ENCODE data around the gene ADD1. TPM values are rescaled to one million over a fixed set of nuclear protein-coding genes. Genes with fewer than 3 reads are reported as not detected.

ADD1 gene
- total RNA-seq, 1 donor from 2014 or later = 161 TPM

GRCh38 chr4:2834001-2834921 is 9.4 kb upstream of the ADD1 start:
- no peak for DNase-seq (ENCODE audit: low read depth, low spot score)

- no peak for DNase-seq (ENCODE audit: low read depth, low spot score)
Observed at GRCh38 chr4:2835978-2836377, 7.7 kb upstream of the ADD1 start.

GRCh38 chr4:2836391-2836859 is 7.2 kb upstream of the ADD1 start:
- no peak for DNase-seq (ENCODE audit: low read depth, low spot score)

- no peak for DNase-seq (ENCODE audit: low read depth, low spot score)
Observed at GRCh38 chr4:2837110-2837903, 6.3 kb upstream of the ADD1 start.

- no peak for DNase-seq (ENCODE audit: low read depth, low spot score)
Observed at GRCh38 chr4:2837904-2838496, 5.6 kb upstream of the ADD1 start.

GRCh38 chr4:2839060-2839459 is 4.6 kb upstream of the ADD1 start:
- DNase-seq (ENCODE audit: low read depth, low spot score) = no peak

- no peak for DNase-seq (ENCODE audit: low read depth, low spot score)
Observed at GRCh38 chr4:2842687-2843262, 869 bp upstream of the ADD1 start.

GRCh38 chr4:2843941-2844584 is 419 bp downstream of the ADD1 start:
- DNase-seq (ENCODE audit: low read depth, low spot score) = no peak

GRCh38 chr4:2846172-2846571 is 2.5 kb downstream of the ADD1 start:
- no peak for DNase-seq (ENCODE audit: low read depth, low spot score)

- no peak for DNase-seq (ENCODE audit: low read depth, low spot score)
Observed at GRCh38 chr4:2847302-2847871, 3.7 kb downstream of the ADD1 start.

- DNase-seq (ENCODE audit: low read depth, low spot score) = no peak
Observed at GRCh38 chr4:2848449-2848848, 4.8 kb downstream of the ADD1 start.

GRCh38 chr4:2849267-2850152 is 5.9 kb downstream of the ADD1 start:
- DNase-seq (ENCODE audit: low read depth, low spot score) = no peak

- no peak for DNase-seq (ENCODE audit: low read depth, low spot score)
Observed at GRCh38 chr4:2850966-2851798, 7.5 kb downstream of the ADD1 start.

- no peak for DNase-seq (ENCODE audit: low read depth, low spot score)
Observed at GRCh38 chr4:2852481-2852921, 8.9 kb downstream of the ADD1 start.

GRCh38 chr4:2855584-2855983 is 11.9 kb downstream of the ADD1 start:
- no peak for DNase-seq (ENCODE audit: low read depth, low spot score)

- no peak for DNase-seq (ENCODE audit: low read depth, low spot score)
Observed at GRCh38 chr4:2856266-2856665, 12.6 kb downstream of the ADD1 start.

- no peak for DNase-seq (ENCODE audit: low read depth, low spot score)
Observed at GRCh38 chr4:2857349-2857927, 13.8 kb downstream of the ADD1 start.

GRCh38 chr4:2858451-2859217 is 15.0 kb downstream of the ADD1 start:
- DNase-seq (ENCODE audit: low read depth, low spot score) = no peak
